ENCODE results near the gene PRKD1.
"Not testable (repeated sequence)": the region's sequence is repeated elsewhere in the genome, so short reads cannot be mapped to it uniquely, and the experiment has no call there.

The PRKD1 gene

GRCh38 chr14:29783556-29783955 is 144.1 kb downstream of the PRKD1 start:
- no peaks in the 10 kb centered on the region for H3K27me3 ChIP-seq (ENCODE audit: insufficient read depth, low read length, poor library complexity)
- no peaks in the 10 kb centered on the region for H4K20me1 ChIP-seq (ENCODE audit: insufficient read depth, low read length)
- H2AFZ ChIP-seq (ENCODE audit: low read depth, low read length), result no peak overlapping the region
- no peaks in the 10 kb centered on the region for H3K36me3 ChIP-seq (ENCODE audit: insufficient read depth, low read length)
- TF ChIP-seq CTCF (IDR thresholded peaks at IDR 0.05; ENCODE audit: borderline replicate concordance, extremely low read depth, low read length, poor library complexity, severe bottlenecking), result no peak
- TF ChIP-seq EZH2 (IDR thresholded peaks at IDR 0.05; ENCODE audit: borderline replicate concordance, low read depth, low read length, severe bottlenecking), result no peak
- H3K79me2 ChIP-seq (ENCODE audit: insufficient read depth, low read length), result no peaks in the 10 kb centered on the region
- no peak overlapping the region for H3K4me3 ChIP-seq (ENCODE audit: low read depth in 1 of 2, low read length in 2 of 2)
- ATAC-seq (ENCODE audit: insufficient read depth, low read depth) (no peak), DNase-seq (no peak)
- no peaks in the 10 kb centered on the region for H3K4me1 ChIP-seq (ENCODE audit: insufficient read depth, low read length)
- H3K9me3 ChIP-seq (ENCODE audit: insufficient read depth, low read length, severe bottlenecking), result no peaks in the 10 kb centered on the region
- H3K4me2 ChIP-seq (ENCODE audit: insufficient read depth, low read length), result no peak overlapping the region
- H3K27ac ChIP-seq (ENCODE audit: low read length), result no peak overlapping the region
- H3K9ac ChIP-seq (ENCODE audit: low read depth, low read length), result no peak overlapping the region

- no peak overlapping the region for H3K4me3 ChIP-seq (ENCODE audit: low read depth in 1 of 2, low read length in 2 of 2)
- H3K79me2 ChIP-seq (ENCODE audit: insufficient read depth, low read length), result no peaks in the 10 kb centered on the region
- no peaks in the 10 kb centered on the region for H3K27me3 ChIP-seq (ENCODE audit: insufficient read depth, low read length, poor library complexity)
- H3K36me3 ChIP-seq (ENCODE audit: insufficient read depth, low read length), result no peaks in the 10 kb centered on the region
- DNase-seq (no peak), ATAC-seq (ENCODE audit: insufficient read depth, low read depth) (no peak)
- no peak for TF ChIP-seq CTCF (IDR thresholded peaks at IDR 0.05; ENCODE audit: borderline replicate concordance, extremely low read depth, low read length, poor library complexity, severe bottlenecking)
- TF ChIP-seq EZH2 (IDR thresholded peaks at IDR 0.05; ENCODE audit: borderline replicate concordance, low read depth, low read length, severe bottlenecking), result no peak
- no peak overlapping the region for H2AFZ ChIP-seq (ENCODE audit: low read depth, low read length)
- H3K27ac ChIP-seq (ENCODE audit: low read length), result no peak overlapping the region
- no peak overlapping the region for H3K9ac ChIP-seq (ENCODE audit: low read depth, low read length)
- no peak overlapping the region for H3K4me2 ChIP-seq (ENCODE audit: insufficient read depth, low read length)
- no peaks in the 10 kb centered on the region for H3K9me3 ChIP-seq (ENCODE audit: insufficient read depth, low read length, severe bottlenecking)
- H4K20me1 ChIP-seq (ENCODE audit: insufficient read depth, low read length), result no peaks in the 10 kb centered on the region
- H3K4me1 ChIP-seq (ENCODE audit: insufficient read depth, low read length), result no peaks in the 10 kb centered on the region
Observed at GRCh38 chr14:29782041-29782440, 145.6 kb downstream of the PRKD1 start.

- not testable (repeated sequence) for H3K27ac ChIP-seq (ENCODE audit: low read length); H3K79me2 ChIP-seq (ENCODE audit: insufficient read depth, low read length); H3K9ac ChIP-seq (ENCODE audit: low read depth, low read length); H3K27me3 ChIP-seq (ENCODE audit: insufficient read depth, low read length, poor library complexity); H3K9me3 ChIP-seq (ENCODE audit: insufficient read depth, low read length, severe bottlenecking); DNase-seq; H3K4me3 ChIP-seq (ENCODE audit: low read depth in 1 of 2, low read length in 2 of 2); H4K20me1 ChIP-seq (ENCODE audit: insufficient read depth, low read length); H3K4me1 ChIP-seq (ENCODE audit: insufficient read depth, low read length); ATAC-seq (ENCODE audit: insufficient read depth, low read depth); H3K36me3 ChIP-seq (ENCODE audit: insufficient read depth, low read length); H2AFZ ChIP-seq (ENCODE audit: low read depth, low read length); H3K4me2 ChIP-seq (ENCODE audit: insufficient read depth, low read length)
Observed at GRCh38 chr14:29777142-29777541, 150.5 kb downstream of the PRKD1 start.

GRCh38 chr14:29773990-29774389 is 153.7 kb downstream of the PRKD1 start:
- ATAC-seq (ENCODE audit: insufficient read depth, low read depth) (no peak), DNase-seq (no peak)
- no peaks in the 10 kb centered on the region for H4K20me1 ChIP-seq (ENCODE audit: insufficient read depth, low read length)
- H2AFZ ChIP-seq (ENCODE audit: low read depth, low read length), result no peak overlapping the region
- H3K36me3 ChIP-seq (ENCODE audit: insufficient read depth, low read length), result no peaks in the 10 kb centered on the region
- no peak overlapping the region for H3K4me2 ChIP-seq (ENCODE audit: insufficient read depth, low read length)
- H3K9ac ChIP-seq (ENCODE audit: low read depth, low read length), result no peak overlapping the region
- no peaks in the 10 kb centered on the region for H3K79me2 ChIP-seq (ENCODE audit: insufficient read depth, low read length)
- H3K4me3 ChIP-seq (ENCODE audit: low read depth in 1 of 2, low read length in 2 of 2), result no peak overlapping the region
- no peaks in the 10 kb centered on the region for H3K27me3 ChIP-seq (ENCODE audit: insufficient read depth, low read length, poor library complexity)
- H3K4me1 ChIP-seq (ENCODE audit: insufficient read depth, low read length), result no peaks in the 10 kb centered on the region
- TF ChIP-seq CTCF (IDR thresholded peaks at IDR 0.05; ENCODE audit: borderline replicate concordance, extremely low read depth, low read length, poor library complexity, severe bottlenecking), result no peak
- TF ChIP-seq EZH2 (IDR thresholded peaks at IDR 0.05; ENCODE audit: borderline replicate concordance, low read depth, low read length, severe bottlenecking), result no peak
- H3K9me3 ChIP-seq (ENCODE audit: insufficient read depth, low read length, severe bottlenecking), result no peaks in the 10 kb centered on the region
- H3K27ac ChIP-seq (ENCODE audit: low read length), result no peak overlapping the region

Data from DND-41 (cell line).